ENCODE data around the gene SMIM43. TPM values are rescaled to one million over a fixed set of nuclear protein-coding genes. Genes with fewer than 3 reads are reported as not detected.

SMIM43 gene
- total and polyA plus RNA-seq, 2 of the 8 experiments (the other 6 are each of a cell fraction or from before 2014, with no cell fraction given): 0.50 to 0.94 TPM

DNA sequence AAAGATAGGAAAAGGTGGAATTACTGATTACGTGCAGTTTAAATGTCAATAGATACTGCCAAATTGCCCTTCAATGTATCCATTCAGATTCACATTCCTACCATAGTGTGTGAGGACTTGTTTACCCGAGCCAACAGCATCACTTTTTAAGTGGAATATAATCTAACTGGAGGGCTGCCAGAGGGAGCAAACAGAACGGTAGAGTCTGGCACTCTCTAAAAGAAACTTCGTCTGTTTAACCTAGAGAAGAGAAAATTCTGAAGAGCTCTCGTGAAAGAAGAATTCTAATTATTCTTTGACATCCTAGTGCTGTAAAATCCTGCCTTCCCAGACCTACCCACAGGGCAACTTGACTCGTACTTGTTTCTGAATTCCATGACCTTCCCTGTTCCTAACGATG is 23.2 kb downstream of the SMIM43 start:
- Histone ChIP-seq H4K8ac (ENCODE audit: extremely low read depth, insufficient read depth, low read length) (no peak overlapping the region), H2BK12ac (ENCODE audit: low read depth, low read length) (no peak overlapping the region), H3K36me3 (ENCODE audit: control insufficient read depth in 2 of 4, insufficient read depth in 4 of 4, low read length in 3 of 4) (no peaks in the 10 kb centered on the region), H3K9ac (replicated peaks in 1 of 4; ENCODE audit: extremely low read depth in 1 of 4, low read depth in 3 of 4, low read length in 3 of 4) (no peak overlapping the region), H3K4me2 (ENCODE audit: insufficient read depth in 1 of 2, low read depth in 2 of 2, low read length in 2 of 2) (no peak overlapping the region), H3K4me1 (replicated peaks in 1 of 4; ENCODE audit: control insufficient read depth in 3 of 4, insufficient read depth in 4 of 4, low read length in 3 of 4) (peaks cover 0 to 3% (median 3%) of the 10 kb centered on the region in 4 experiments; a peak in 4 of 7 replicates), H2AFZ (ENCODE audit: low read length) (no peak overlapping the region), H4K20me1 (replicated peaks in 1 of 2; ENCODE audit: control insufficient read depth in 1 of 2, insufficient read depth in 2 of 2, low read length in 2 of 2) (no peaks in the 10 kb centered on the region), H3K23me2 (ENCODE audit: low read depth, low read length) (0 out of 2 replicates have a peak, but pooled peaks cover 2% of the 10 kb centered on the region), H2BK5ac (ENCODE audit: low read depth, low read length) (no peak overlapping the region), H2BK15ac (ENCODE audit: low read length) (no peak overlapping the region), H3K27me3 (replicated peaks in 1 of 4; ENCODE audit: control insufficient read depth in 3 of 4, extremely low read depth in 1 of 4, insufficient read depth in 3 of 4, low read length in 3 of 4) (no peaks in the 10 kb centered on the region; a peak in 1 of 7 replicates), H3K27ac (ENCODE audit: low read depth, low read length) (no peak overlapping the region), H2AK5ac (ENCODE audit: low read depth, low read length) (no peak overlapping the region), H3K14ac (ENCODE audit: insufficient read length) (no peak overlapping the region), H3K23ac (ENCODE audit: insufficient read length) (no peak overlapping the region), H4K5ac (ENCODE audit: insufficient read length, low read depth, low read length) (no peak overlapping the region), H3K4me3 (ENCODE audit: extremely low read depth in 1 of 4, insufficient read depth in 2 of 4, low read depth in 3 of 4, low read length in 4 of 4) (no peak overlapping the region), H2BK20ac (ENCODE audit: low read length) (no peak overlapping the region), H2BK120ac (replicated peaks; ENCODE audit: low read depth, low read length) (no peak overlapping the region), H3K79me2 (ENCODE audit: control insufficient read depth in 1 of 2, insufficient read depth in 2 of 2, low read length in 2 of 2) (no peaks in the 10 kb centered on the region), H3K4ac (replicated peaks; ENCODE audit: insufficient read length, low read depth, low read length) (no peak overlapping the region), H3K9me3 (ENCODE audit: insufficient read depth in 2 of 2, low read depth in 1 of 2, low read length in 1 of 2) (no peaks in the 10 kb centered on the region), H4K91ac (replicated peaks; ENCODE audit: insufficient read length, low read length) (no peak overlapping the region), H3K79me1 (ENCODE audit: low read depth, low read length) (no peaks in the 10 kb centered on the region), H3K18ac (ENCODE audit: extremely low read depth, low read length) (no peak overlapping the region), H3K56ac (replicated peaks; ENCODE audit: insufficient read length, low read depth, low read length) (no peak overlapping the region)
- WGBS, 2 experiments (ENCODE audit: extremely low coverage in 1 of 2, insufficient coverage in 1 of 2, insufficient read length in 1 of 2, insufficient replicate concordance in 2 of 2, low coverage in 1 of 2, low lambda C conversion rate in 2 of 2, missing lambda C conversion rate in 1 of 2): 58% methylated on average over 7 of the region's 7 CpGs; no CpG with 5 or more reads in 1 of the 2 experiments
- TF ChIP-seq SIX5 (IDR thresholded peaks at IDR 0.05; ENCODE audit: low read depth, low read length) (no peak), SRF (IDR thresholded peaks at IDR 0.05; ENCODE audit: low read depth, low read length) (no peak), YY1 (IDR thresholded peaks at IDR 0.05; ENCODE audit: low read depth, low read length) (no peak), RNF2 (IDR thresholded peaks at IDR 0.05; ENCODE audit: borderline replicate concordance, low read depth, low read length, missing control alignments, poor library complexity, severe bottlenecking) (no peak), EZH2 (IDR thresholded peaks at IDR 0.05; ENCODE audit: low read depth, low read length, severe bottlenecking) (no peak)
- FAIRE-seq (no peak), DNase-seq (ENCODE audit: low read depth in 1 of 2, low spot score in 2 of 2) (no peak)
- POLR2A ChIA-PET (ENCODE audit: partially characterized antibody): interaction anchor here (0.7 to 1.2 kb wide), 2 partner anchors 44 to 59 kb away, joined by 3 read pairs; partner anchors contain the start of gene EXOSC9
- CTCF ChIA-PET (ENCODE audit: partially characterized antibody): interaction anchor here (1.0 kb wide), 1 partner anchor 16 kb away, joined by 5 read pairs; no protein-coding TSS in a partner anchor

All from H1 (cell line).